Adipocyte (in vitro differentiated cells): ENCODE results near the gene COBLL1.

Experiments used
- DNase-seq: peaks from one replicate; pipeline ENCODE4 v3.0.0-alpha.2; 2015; ENCODE audit warnings: low read depth
- H3K27me3 ChIP-seq: replicated peaks from 2 replicates; pipeline ENCODE4 v1.7.0; 2013; ENCODE audit warnings: mild to moderate bottlenecking, low read length, moderate library complexity; ENCODE audit not compliant: control insufficient read depth, insufficient read depth
- H3K36me3 ChIP-seq: 2 replicates; pipeline ENCODE4 v1.7.0; 2013; ENCODE audit warnings: low read length, mild to moderate bottlenecking, moderate library complexity; ENCODE audit not compliant: control insufficient read depth, insufficient read depth, severe bottlenecking
- H3K4me1 ChIP-seq: 2 replicates; pipeline ENCODE4 v1.7.0; 2013; ENCODE audit warnings: mild to moderate bottlenecking, low read length, moderate library complexity; ENCODE audit not compliant: control insufficient read depth, insufficient read depth
- H3K4me3 ChIP-seq: 2 replicates; pipeline ENCODE4 v1.7.0; 2013; ENCODE audit warnings: mild to moderate bottlenecking, low read length, moderate library complexity
- H3K9ac ChIP-seq: 2 replicates; pipeline ENCODE4 v1.7.0; 2013; ENCODE audit warnings: mild to moderate bottlenecking, low read length, moderate library complexity
- H3K9me3 ChIP-seq: 2 replicates; pipeline ENCODE4 v1.7.0; 2013; ENCODE audit warnings: mild to moderate bottlenecking, low read length, moderate library complexity; ENCODE audit not compliant: control insufficient read depth

COBLL1 gene

GRCh38 chr2:164747783-164748433 lies 93.7 kb downstream of the COBLL1 start:
- no peaks in the 10 kb centered on the region for H3K27me3 ChIP-seq
- H3K9ac ChIP-seq: no peak overlapping the region
- peaks cover 5% of the 10 kb centered on the region for H3K4me1 ChIP-seq
- DNase-seq: no peak
- H3K9me3 ChIP-seq: no peaks in the 10 kb centered on the region
- no peak overlapping the region for H3K4me3 ChIP-seq
- no peaks in the 10 kb centered on the region for H3K36me3 ChIP-seq

GRCh38 chr2:164747140-164747539 lies 94.5 kb downstream of the COBLL1 start:
- Histone ChIP-seq H3K9me3 (no peaks in the 10 kb centered on the region), H3K4me3 (no peak overlapping the region), H3K9ac (no peak overlapping the region), H3K36me3 (no peaks in the 10 kb centered on the region), H3K27me3 (no peaks in the 10 kb centered on the region), H3K4me1 (peaks cover 5% of the 10 kb centered on the region)
- DNase-seq: no peak

DNA sequence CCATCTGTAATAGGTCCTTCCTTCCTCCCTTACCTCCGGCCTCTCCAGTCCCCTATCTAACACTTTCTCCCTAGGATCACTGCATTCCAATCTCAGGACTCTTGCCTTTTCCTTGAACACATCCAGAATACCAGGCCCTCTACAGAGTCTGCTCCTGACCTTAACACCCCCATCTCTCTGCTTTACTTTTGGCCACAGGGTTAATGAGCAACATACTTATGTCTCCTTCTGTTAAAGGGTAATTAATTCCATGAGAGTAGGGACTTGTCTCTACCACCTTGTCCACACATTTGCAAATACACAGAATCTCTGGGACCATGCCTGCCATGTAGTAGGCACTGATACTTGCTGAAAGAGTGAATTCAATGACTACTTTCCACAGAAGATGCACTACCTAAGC lies 94.9 kb downstream of the COBLL1 start:
- Histone ChIP-seq H3K27me3 (no peaks in the 10 kb centered on the region), H3K4me1 (peaks cover 5% of the 10 kb centered on the region), H3K4me3 (no peak overlapping the region), H3K9me3 (no peaks in the 10 kb centered on the region), H3K36me3 (no peaks in the 10 kb centered on the region), H3K9ac (no peak overlapping the region)
- DNase-seq: no peak

DNA sequence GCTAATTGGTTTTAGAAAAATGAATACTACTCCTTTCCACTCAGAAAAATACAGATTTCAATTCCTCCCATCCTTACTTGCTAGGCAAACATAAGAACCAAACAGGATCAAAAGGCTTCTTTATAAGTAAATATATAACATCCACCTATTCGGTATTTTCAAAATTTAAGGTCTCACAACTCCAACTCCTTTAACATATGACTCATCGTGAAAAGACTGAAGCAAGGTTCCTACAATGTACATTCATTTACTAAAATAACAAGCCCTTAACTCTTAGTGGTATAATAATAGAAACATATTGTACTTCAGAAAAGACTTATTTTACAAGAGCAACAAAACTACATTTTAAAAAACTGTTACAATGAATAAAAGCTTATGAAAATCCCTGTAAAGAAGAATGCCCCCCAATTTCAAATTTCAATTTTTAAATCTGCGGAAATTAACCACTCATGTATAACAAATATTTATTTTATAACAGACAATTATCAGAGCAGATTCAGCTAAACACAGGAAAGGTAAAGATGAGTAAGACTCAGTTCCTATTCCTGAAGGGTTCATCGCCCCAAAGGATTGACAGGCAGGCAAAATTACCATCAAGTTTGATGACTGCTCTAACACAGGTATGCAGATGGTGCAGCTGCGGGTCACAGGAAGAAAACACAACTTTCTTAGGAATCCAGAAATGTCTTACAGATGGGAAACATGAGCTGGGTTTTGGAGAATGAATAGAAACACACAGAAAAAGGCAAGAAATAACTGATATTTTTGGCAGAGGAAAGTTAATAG lies 96.4 kb downstream of the COBLL1 start:
- no peaks in the 10 kb centered on the region for H3K9me3 ChIP-seq
- peaks cover 3% of the 10 kb centered on the region for H3K36me3 ChIP-seq
- no peaks in the 10 kb centered on the region for H3K27me3 ChIP-seq
- H3K4me1 ChIP-seq: peaks cover 9% of the 10 kb centered on the region
- DNase-seq: peak; percentile 38
- no peak overlapping the region for H3K9ac ChIP-seq
- H3K4me3 ChIP-seq: no peak overlapping the region

- Histone ChIP-seq H3K36me3 (peaks cover 3% of the 10 kb centered on the region), H3K27me3 (no peaks in the 10 kb centered on the region), H3K9ac (no peak overlapping the region), H3K9me3 (no peaks in the 10 kb centered on the region), H3K4me3 (no peak overlapping the region), H3K4me1 (peaks cover 17% of the 10 kb centered on the region)
- no peak for DNase-seq
These were observed 98.8 kb downstream of the COBLL1 start for GRCh38 chr2:164742738-164743317.

DNA sequence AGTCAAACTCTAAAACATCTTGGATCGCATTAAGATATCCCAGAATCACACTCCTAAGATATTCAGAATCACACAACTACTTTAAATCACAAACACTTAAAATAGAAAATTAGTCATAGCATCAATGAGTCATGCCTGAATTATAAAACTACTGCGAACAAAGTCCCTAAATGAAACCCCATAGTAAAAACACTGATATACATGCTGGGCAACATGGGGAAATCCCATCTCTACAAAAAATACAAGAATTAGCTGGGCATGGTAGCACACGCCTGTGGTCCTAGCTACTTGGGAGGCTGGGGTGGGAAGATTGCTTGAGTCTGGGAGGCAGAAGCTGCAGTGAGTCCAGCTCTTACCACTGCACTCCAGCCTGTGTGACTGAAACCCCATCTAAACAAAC lies 101.7 kb downstream of the COBLL1 start:
- Histone ChIP-seq H3K9me3 (no peaks in the 10 kb centered on the region), H3K27me3 (no peaks in the 10 kb centered on the region), H3K36me3 (peaks cover 3% of the 10 kb centered on the region), H3K9ac (peak overlapping the region; percentile 54), H3K4me3 (peak overlapping the region; percentile 49), H3K4me1 (peaks cover 17% of the 10 kb centered on the region)
- peak; percentile 65 for DNase-seq

DNA sequence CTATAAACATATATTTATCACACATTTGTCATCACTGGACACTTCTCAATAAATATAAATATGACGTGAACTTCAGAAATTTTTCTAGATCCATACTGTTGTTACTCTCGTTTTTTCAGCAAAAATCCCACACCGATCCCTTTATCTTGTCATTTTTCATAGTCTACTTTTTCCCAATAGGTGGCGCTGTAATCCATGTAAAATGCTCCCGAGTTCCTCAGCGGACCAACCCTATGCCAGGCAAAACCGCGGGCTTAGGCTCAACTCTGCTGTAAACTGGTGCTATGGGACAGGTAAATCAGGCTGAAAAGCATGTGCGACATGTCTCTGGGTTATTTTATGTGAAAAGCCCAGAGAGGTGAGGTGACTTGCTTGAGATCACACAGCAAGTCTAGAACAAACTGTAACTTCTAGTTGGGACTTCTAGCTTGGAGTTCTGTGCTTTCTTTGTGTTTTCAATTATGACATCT lies 104.0 kb downstream of the COBLL1 start:
- Histone ChIP-seq H3K27me3 (no peaks in the 10 kb centered on the region), H3K9me3 (no peaks in the 10 kb centered on the region), H3K36me3 (peaks cover 3% of the 10 kb centered on the region), H3K4me1 (peaks cover 17% of the 10 kb centered on the region), H3K9ac (no peak overlapping the region), H3K4me3 (no peak overlapping the region)
- DNase-seq: peak; percentile 89

DNA sequence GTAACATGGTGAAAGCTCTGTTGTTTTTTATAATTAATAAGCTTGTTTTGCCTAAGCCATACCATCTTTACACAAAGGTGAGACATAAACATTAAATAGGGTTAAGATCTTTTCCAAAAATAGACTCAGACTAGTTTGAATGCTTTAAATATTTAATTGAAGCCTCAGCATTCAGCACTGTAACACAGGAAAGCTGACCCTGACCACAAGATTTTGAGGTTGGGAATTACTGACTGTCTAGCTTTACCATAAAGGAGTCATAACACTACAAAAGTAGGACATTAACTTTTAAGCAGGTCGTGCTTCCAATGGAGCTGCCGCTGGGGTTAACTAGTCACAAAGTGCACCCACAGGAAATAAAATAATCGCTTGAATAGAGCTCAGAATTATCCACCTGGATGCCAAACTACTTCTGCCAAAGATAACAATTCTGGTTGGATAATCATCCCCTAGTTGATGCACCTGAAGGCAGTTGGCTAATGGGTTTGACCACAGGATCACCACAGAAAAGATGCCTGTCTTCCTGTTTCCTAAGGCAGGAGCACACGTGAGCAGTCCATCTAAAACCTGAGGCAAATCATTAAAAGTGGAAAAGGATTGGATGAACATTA lies 106.2 kb downstream of the COBLL1 start:
- H3K4me1 ChIP-seq: peaks cover 15% of the 10 kb centered on the region

GRCh38 chr2:164734196-164734595 lies 107.4 kb downstream of the COBLL1 start:
- Histone ChIP-seq H3K9me3 (no peaks in the 10 kb centered on the region), H3K27me3 (no peaks in the 10 kb centered on the region), H3K4me1 (peaks cover 4% of the 10 kb centered on the region), H3K36me3 (no peaks in the 10 kb centered on the region), H3K4me3 (no peak overlapping the region), H3K9ac (no peak overlapping the region)
- peak; percentile 22 for DNase-seq

More for the DNA sequence above, 106.2 kb downstream of the COBLL1 start:
- Histone ChIP-seq H3K9ac (no peak overlapping the region), H3K4me3 (no peak overlapping the region), H3K27me3 (no peaks in the 10 kb centered on the region), H3K36me3 (no peaks in the 10 kb centered on the region), H3K9me3 (no peaks in the 10 kb centered on the region)
- DNase-seq: peak; percentile 32

DNA sequence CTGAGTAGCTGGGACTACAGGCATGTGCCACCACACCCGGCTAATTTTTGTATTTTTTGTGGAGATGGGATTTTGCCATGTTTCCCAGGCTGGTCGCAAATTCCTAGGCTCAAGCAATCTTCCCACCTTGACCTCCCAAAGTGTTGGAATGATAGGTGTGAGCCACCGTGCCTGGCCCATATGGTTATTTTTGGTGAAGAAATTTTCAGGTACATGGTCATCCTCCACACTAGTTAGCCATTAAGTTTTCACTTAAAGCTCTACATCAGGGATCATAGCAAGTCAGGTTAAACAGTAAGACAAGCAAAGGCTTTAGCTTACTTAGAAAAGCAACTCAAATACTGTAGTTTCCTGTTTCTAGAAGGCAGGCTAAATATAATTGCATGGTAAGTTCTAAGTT lies 116.1 kb downstream of the COBLL1 start:
- H3K4me1 ChIP-seq: peaks cover 29% of the 10 kb centered on the region
- no peak overlapping the region for H3K9ac ChIP-seq
- no peaks in the 10 kb centered on the region for H3K36me3 ChIP-seq
- H3K9me3 ChIP-seq: no peaks in the 10 kb centered on the region
- DNase-seq: no peak
- H3K4me3 ChIP-seq: no peak overlapping the region
- no peaks in the 10 kb centered on the region for H3K27me3 ChIP-seq
